Measurements from ENCODE around the gene CENATAC.
A peak's percentile ranks its signal among the peaks of the same experiment; 100 is the strongest.

CENATAC gene

GRCh38 chr11:118998388-118998717 is 415 bp downstream of the CENATAC start:
- Histone ChIP-seq H3K27me3 (ENCODE audit: insufficient read depth, low read length, poor library complexity, severe bottlenecking) (no peaks in the 10 kb centered on the region), H2AFZ (ENCODE audit: low read length) (peak overlapping the region; percentile 80), H3F3A (ENCODE audit: low read depth) (no peaks in the 10 kb centered on the region), H3K9ac (ENCODE audit: low read depth, low read length, poor library complexity, severe bottlenecking) (peak overlapping the region; percentile 95), H3K9me3 (ENCODE audit: insufficient read depth, low read depth, low read length) (no peaks in the 10 kb centered on the region), H3K4me3 (ENCODE audit: low read length, poor library complexity, severe bottlenecking) (peak overlapping the region; percentile 86), H3K9me2 (replicated peaks; ENCODE audit: low read depth, low read length) (no peaks in the 10 kb centered on the region), H3K36me3 (ENCODE audit: insufficient read depth, low read length) (peaks cover 3% of the 10 kb centered on the region; the same call in 1 of the 2 replicates), H3K4me1 (ENCODE audit: insufficient read depth, low read length, poor library complexity, severe bottlenecking) (peaks cover 28% of the 10 kb centered on the region), H3K79me2 (ENCODE audit: insufficient read depth, low read length) (peaks cover 57% of the 10 kb centered on the region), H4K20me1 (ENCODE audit: insufficient read depth, low read length, poor library complexity, severe bottlenecking) (peaks cover 10% of the 10 kb centered on the region), H3K4me2 (ENCODE audit: low read depth, low read length, poor library complexity, severe bottlenecking) (peak overlapping the region; percentile 86)
- TF ChIP-seq EZH2phosphoT487 (IDR thresholded peaks at IDR 0.05; ENCODE audit: borderline replicate concordance) (no peak), CTCF (conservative IDR thresholded peaks at IDR 0.05; ENCODE audit: low read length) (no peak)

GRCh38 chr11:118998822-118999221 is 884 bp downstream of the CENATAC start:
- Histone ChIP-seq H3K4me2 (ENCODE audit: low read depth, low read length, poor library complexity, severe bottlenecking) (peak overlapping the region; percentile 86), H3K27me3 (ENCODE audit: insufficient read depth, low read length, poor library complexity, severe bottlenecking) (no peaks in the 10 kb centered on the region), H3K79me2 (ENCODE audit: insufficient read depth, low read length) (peaks cover 57% of the 10 kb centered on the region), H2AFZ (ENCODE audit: low read length) (no peak overlapping the region), H3F3A (ENCODE audit: low read depth) (no peaks in the 10 kb centered on the region), H3K9me3 (ENCODE audit: insufficient read depth, low read depth, low read length) (no peaks in the 10 kb centered on the region), H3K4me3 (ENCODE audit: low read length, poor library complexity, severe bottlenecking) (peak overlapping the region; percentile 86), H3K9me2 (replicated peaks; ENCODE audit: low read depth, low read length) (no peaks in the 10 kb centered on the region), H4K20me1 (ENCODE audit: insufficient read depth, low read length, poor library complexity, severe bottlenecking) (peaks cover 10% of the 10 kb centered on the region), H3K9ac (ENCODE audit: low read depth, low read length, poor library complexity, severe bottlenecking) (peak overlapping the region; percentile 95), H3K4me1 (ENCODE audit: insufficient read depth, low read length, poor library complexity, severe bottlenecking) (peaks cover 28% of the 10 kb centered on the region), H3K36me3 (ENCODE audit: insufficient read depth, low read length) (peaks cover 3% of the 10 kb centered on the region; the same call in 1 of the 2 replicates)
- TF ChIP-seq CTCF (conservative IDR thresholded peaks at IDR 0.05; ENCODE audit: low read length) (no peak), EZH2phosphoT487 (IDR thresholded peaks at IDR 0.05; ENCODE audit: borderline replicate concordance) (no peak)

DNA sequence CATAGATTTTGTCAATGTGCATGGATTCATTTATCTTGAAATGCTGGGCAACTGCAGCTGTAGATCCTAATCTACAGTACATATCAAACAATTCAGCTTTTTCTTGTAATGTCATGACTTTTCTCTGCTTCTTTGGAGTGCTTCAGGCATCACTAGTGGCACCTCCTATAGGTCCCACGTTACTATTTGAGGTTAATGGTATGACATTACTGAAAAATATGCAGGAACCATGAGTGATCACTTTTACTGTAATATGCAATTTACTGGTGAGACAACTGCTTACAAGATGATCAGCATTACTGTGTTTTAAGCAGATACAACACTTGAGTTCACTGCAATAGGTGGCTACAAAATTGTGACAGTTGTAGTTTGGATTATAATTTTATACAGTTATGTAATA is 3.0 kb downstream of the CENATAC start:
- TF ChIP-seq CTCF (conservative IDR thresholded peaks at IDR 0.05; ENCODE audit: low read length) (no peak), EZH2phosphoT487 (IDR thresholded peaks at IDR 0.05; ENCODE audit: borderline replicate concordance) (no peak)
- peaks cover 53% of the 10 kb centered on the region for H3K79me2 ChIP-seq (ENCODE audit: insufficient read depth, low read length)
- no peaks in the 10 kb centered on the region for H3K9me3 ChIP-seq (ENCODE audit: insufficient read depth, low read depth, low read length)

More for the DNA sequence above, 3.0 kb downstream of the CENATAC start:
- H3F3A ChIP-seq (ENCODE audit: low read depth): no peaks in the 10 kb centered on the region
- H3K4me2 ChIP-seq (ENCODE audit: low read depth, low read length, poor library complexity, severe bottlenecking): peak overlapping the region; percentile 30
- no peak overlapping the region for H2AFZ ChIP-seq (ENCODE audit: low read length)
- H4K20me1 ChIP-seq (ENCODE audit: insufficient read depth, low read length, poor library complexity, severe bottlenecking): peaks cover 10% of the 10 kb centered on the region
- peaks cover 3% of the 10 kb centered on the region; the same call in 1 of the 2 replicates for H3K36me3 ChIP-seq (ENCODE audit: insufficient read depth, low read length)
- H3K4me3 ChIP-seq (ENCODE audit: low read length, poor library complexity, severe bottlenecking): no peak overlapping the region
- H3K27me3 ChIP-seq (ENCODE audit: insufficient read depth, low read length, poor library complexity, severe bottlenecking): no peaks in the 10 kb centered on the region
- no peaks in the 10 kb centered on the region for H3K9me2 ChIP-seq (replicated peaks; ENCODE audit: low read depth, low read length)
- H3K4me1 ChIP-seq (ENCODE audit: insufficient read depth, low read length, poor library complexity, severe bottlenecking): peaks cover 28% of the 10 kb centered on the region
- peak overlapping the region; percentile 32 for H3K9ac ChIP-seq (ENCODE audit: low read depth, low read length, poor library complexity, severe bottlenecking)
